Uterus (tissue), 2 donors: ENCODE results near the gene NDUFS2.

Experiments used
- POLR2A ChIP-seq, 2 donors: fragments of 450-650 bp; IDR thresholded peaks; one replicate each; pipeline ENCODE4 v1.6.1; 2016; ENCODE audit warnings: antibody characterized with exemption in 2 of 2, mild to moderate bottlenecking in 1 of 2, moderate library complexity in 1 of 2
- TF ChIP-seq, protein P1 (sequence below), 4 experiments: fragments of 200-600 bp in 2 of 4; fragments of 450-650 bp in 2 of 4; sonication (generic) in 2 of 4; IDR thresholded peaks; one replicate each; pipeline ENCODE4 v1.5.1; 2016 to 2019; ENCODE audit warnings: antibody characterized with exemption in 4 of 4, mild to moderate bottlenecking in 2 of 4, moderate library complexity in 1 of 4

DNA sequence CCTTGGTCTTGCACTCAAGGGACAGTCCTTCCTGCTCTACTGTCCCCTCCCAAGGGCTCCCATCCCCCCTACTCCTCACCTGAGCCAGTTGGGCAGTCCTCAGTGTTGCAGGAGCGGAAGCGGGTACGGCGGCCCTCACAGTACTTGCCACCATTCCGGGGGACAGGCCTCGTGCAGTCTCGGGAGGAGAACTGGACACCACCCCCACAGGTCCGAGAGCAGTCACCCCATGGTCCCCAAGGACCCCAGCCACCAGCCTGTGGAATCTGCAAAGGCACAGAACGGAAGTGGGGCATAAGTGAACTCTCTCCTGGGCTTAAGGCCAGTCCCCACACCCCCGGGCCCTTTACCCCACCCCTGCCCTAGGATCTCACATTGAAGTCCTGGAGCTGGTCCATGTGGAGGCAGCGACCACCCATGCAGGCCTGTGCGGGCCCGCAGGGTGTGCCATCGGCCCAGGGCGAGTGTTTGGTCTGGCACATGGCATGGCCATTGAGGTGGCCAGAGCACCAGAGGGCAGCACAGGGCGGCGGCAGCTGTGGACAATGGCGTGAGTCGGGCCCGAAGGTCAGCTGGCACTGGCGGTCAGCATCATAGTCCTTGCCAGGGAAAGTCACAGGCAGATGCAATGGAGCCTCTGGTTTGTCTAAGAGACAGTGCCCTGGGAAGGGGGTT lies 8.5 kb upstream of the NDUFS2 start:
- TF ChIP-seq, protein P1, sequence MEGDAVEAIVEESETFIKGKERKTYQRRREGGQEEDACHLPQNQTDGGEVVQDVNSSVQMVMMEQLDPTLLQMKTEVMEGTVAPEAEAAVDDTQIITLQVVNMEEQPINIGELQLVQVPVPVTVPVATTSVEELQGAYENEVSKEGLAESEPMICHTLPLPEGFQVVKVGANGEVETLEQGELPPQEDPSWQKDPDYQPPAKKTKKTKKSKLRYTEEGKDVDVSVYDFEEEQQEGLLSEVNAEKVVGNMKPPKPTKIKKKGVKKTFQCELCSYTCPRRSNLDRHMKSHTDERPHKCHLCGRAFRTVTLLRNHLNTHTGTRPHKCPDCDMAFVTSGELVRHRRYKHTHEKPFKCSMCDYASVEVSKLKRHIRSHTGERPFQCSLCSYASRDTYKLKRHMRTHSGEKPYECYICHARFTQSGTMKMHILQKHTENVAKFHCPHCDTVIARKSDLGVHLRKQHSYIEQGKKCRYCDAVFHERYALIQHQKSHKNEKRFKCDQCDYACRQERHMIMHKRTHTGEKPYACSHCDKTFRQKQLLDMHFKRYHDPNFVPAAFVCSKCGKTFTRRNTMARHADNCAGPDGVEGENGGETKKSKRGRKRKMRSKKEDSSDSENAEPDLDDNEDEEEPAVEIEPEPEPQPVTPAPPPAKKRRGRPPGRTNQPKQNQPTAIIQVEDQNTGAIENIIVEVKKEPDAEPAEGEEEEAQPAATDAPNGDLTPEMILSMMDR (IDR thresholded peaks at IDR 0.05) = peak in 2 of 4 experiments; percentile 13 to 39
- no peak for TF ChIP-seq POLR2A (IDR thresholded peaks at IDR 0.05)
